Erythroblast (primary cell): ENCODE results near the gene LILRB5.

Experiments used
- GATA1 ChIP-seq: IDR thresholded peaks from 2 replicates; pipeline ENCODE4 v1.6.1; 2011; ENCODE audit warnings: low read depth, mild to moderate bottlenecking, control low read depth, low read length, moderate library complexity
- POLR2A ChIP-seq: IDR thresholded peaks from 2 replicates; pipeline ENCODE4 v1.6.1; 2011; ENCODE audit warnings: mild to moderate bottlenecking, low read length

DNA sequence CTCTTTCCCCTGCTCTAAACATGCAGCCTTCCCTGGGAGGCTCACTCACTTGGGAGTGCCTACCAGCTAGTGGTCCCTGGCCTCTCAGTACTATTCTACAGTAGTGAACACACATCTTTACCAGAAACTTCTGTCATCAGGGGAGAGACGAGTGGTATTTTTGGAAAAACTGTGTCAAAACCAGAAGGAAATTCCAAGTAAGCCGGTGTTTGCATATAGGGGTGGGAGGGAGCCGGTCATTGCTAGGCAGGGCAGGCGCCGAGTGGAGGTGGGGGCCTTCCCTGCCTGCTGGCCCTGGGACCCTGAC, 49.4 kb downstream of the LILRB5 start:
- no peak for TF ChIP-seq POLR2A
- no peak for TF ChIP-seq GATA1
